T follicular helper cell (primary cell): ENCODE results near the gene YWHAB.
"Not testable (repeated sequence)": the region's sequence is repeated elsewhere in the genome, so short reads cannot be mapped to it uniquely, and the experiment has no call there.

Experiments used
- DNase-seq: peaks from one replicate; pipeline ENCODE4 v3.0.0-alpha.2; 2020; ENCODE audit warnings: low read depth
- total RNA-seq, 2 experiments: gene quantifications; one replicate each; lab custom pipeline; 2026; lab: John Stamatoyannopoulos, UW

Gene YWHAB
- 432 to 447 reads per million in 2 experiments for total RNA-seq

- peak; percentile 93 for DNase-seq
Observed at GRCh38 chr20:44885392-44886265, at the start of gene YWHAB. TSS of gene YWHAB (plus strand) at chr20:44885705. CDS start at chr20:44901534, 15,829 bp downstream.

DNA sequence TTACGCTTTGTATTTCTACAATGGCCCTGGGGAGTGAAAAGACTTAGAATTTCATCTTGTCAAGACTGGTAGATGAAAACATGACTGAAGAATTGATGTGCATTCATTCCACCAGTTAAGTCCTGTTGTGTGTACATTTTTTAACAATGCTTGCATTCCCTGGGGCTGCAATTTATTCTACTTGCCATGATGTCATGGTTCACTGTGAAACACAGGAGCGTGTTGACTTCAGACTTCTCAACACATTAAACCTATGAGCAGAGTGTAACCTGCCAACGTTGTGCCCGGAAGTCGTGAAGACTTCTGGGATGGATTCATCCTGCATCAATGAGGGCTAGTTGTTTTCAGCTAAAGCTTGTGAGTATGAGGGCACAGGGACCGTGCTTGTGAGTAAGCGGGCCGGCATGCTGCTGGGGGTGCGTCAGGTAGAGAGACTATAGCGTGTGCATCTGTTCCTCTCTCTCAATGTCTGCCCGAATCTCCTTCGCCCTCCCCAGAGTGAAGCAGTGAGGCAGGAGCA lies 48.8 kb upstream of the YWHAB start:
- DNase-seq: no peak

GRCh38 chr20:44837946-44838345 lies 47.6 kb upstream of the YWHAB start:
- DNase-seq: no peak

DNA sequence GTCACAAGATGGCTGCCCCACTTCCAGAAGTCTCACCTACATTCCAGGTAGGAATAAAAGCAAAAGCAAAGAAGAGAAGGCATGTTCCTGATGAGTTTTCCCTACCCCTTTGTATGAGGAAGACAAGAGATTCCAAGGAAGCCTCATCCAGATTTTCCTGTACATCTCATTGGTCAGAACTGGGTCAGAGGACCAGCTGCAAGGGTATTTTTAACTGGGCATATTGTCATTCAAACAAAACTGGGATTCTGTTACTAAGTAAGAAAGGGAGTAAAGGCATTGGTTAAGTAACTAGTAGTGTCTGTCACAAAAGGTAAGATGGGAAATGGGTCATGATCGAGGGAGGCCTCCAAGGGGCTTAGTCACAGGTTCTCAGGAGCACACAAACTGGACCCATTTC lies 47.0 kb upstream of the YWHAB start:
- no peak for DNase-seq

GRCh38 chr20:44839481-44839880 lies 46.0 kb upstream of the YWHAB start:
- no peak for DNase-seq

DNA sequence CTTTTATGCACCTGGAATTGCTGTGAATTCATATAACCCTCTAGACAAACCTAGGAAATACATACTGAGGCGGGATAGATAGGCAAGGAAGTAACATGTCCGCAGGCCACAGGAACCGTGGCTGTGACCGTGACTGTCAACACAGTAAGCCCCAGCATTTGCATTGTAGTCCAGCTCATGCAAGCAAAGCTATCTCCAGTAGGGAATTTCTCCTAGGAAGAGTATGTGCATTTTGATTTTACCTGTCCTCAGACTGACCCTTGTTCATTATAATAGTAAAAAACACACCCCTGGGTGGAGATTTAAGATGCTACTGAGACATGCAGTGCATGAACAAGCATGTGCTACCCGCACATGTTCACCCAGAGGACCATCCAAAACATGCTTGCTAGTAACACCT lies 44.7 kb upstream of the YWHAB start:
- DNase-seq: no peak

DNA sequence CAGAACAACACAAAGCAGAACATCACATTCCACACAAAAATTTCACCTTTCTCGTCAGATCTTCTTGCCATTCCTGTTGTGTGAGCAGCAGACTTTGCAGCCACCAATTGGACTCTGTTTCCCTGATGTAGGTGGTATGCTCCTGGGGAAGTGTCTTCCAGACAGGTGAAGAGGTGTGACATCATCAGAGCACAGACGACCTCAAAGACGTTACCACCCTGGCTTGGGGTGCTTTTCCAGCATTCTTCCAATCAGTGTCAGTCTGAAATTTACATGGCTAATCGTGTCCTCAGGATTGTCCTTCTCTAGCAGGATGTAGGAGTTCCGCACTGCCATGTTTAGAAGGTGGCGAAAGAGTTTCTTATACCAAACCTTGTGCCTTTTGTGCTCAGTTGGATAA lies 43.5 kb upstream of the YWHAB start:
- DNase-seq: no peak

GRCh38 chr20:44843876-44844275 lies 41.6 kb upstream of the YWHAB start:
- no peak for DNase-seq

DNA sequence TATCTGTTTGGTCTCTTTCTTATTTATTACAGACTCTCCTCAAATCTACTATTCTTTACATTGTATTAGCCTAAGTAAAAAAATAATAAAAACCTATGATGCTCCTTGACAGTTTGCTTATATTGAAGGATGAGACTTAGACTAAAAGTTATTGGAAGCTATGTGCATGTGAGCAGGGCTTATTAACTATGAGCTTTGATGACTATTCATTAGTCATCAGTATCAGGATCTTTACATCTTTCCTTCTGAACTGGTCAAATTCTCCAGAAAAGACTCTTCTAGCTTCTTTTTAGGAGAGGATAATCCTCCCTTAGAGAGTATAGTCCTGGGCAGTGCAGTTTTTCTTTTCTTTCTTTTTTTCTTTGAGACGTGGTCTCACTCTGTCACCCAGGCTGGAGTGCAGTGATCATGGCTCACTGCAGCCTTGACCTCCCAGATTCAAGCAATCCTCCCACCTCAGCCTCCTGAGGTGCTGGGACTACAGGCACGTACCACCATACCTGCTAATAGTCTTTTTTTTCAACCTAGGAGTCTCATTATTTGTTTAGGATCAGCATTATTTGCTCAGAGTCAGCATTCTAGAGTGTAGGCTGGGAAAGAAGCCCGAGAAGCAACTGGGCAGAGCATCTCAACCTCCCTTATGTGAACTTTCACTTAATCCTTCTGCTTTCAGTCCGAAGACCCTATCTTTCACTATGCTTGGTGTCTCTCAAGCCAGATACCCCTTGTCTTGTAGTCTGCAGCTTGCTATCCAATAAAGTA lies 37.1 kb upstream of the YWHAB start:
- no peak for DNase-seq

GRCh38 chr20:44849703-44850102 lies 35.8 kb upstream of the YWHAB start:
- no peak for DNase-seq

DNA sequence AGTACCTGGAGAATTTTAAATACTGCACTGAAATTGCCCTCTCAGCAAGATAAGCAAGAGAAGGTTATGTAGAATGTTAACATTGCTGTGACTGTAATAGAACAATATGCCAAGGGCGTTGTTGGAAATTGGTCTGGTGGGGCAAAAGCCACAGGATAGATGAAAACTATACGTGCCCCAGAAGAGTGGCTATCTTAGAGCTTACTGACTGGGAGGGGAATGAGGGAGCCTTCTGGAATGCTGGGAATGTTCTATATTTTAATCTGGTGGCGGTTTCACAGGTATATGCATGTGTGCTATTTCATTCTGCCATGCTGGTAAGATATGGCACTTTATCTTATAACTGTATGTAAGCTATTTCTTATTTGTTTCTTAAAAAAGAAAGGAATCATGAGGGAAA lies 35.2 kb upstream of the YWHAB start:
- no peak for DNase-seq

DNA sequence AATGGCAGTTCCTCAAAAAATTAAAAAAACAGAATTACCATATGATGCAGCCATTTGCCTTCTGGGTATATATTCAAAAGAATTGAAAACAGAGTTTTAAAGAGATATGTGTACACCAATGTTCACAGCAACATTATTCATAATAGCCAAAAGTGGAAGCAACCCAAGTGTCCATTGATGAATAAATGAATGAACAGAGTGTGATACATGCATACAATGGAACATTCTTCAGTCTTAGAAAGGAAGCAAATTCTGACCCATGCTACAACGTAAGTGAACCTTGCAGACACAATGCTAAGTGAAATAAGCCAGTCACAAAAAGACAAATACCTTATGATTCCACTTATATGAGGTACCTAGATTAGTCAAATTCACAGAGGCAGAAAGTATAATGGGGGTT lies 34.7 kb upstream of the YWHAB start:
- no peak for DNase-seq

- DNase-seq: no peak
Observed at GRCh38 chr20:44851545-44851944, 34.0 kb upstream of the YWHAB start.

DNA sequence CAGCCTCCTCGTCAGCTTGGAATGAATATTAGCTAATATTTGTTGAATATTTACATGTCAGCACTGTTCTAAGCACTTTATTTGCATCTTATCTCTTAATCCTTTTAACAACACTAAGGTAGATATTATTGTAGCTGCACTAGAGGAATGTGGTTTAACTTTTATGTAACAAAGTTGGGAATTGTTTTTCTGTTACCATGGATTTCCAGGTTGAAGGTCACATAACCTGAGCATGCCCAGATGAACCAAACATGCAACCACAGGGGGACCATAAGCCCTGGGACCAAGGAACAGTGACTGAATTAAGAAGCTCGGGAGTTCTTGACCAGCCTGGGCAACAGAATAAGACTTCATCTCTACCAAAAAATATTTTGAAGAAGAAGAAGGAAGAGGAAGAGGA lies 29.1 kb upstream of the YWHAB start:
- DNase-seq: no peak

GRCh38 chr20:44856856-44857448 lies 28.6 kb upstream of the YWHAB start:
- DNase-seq: no peak

DNA sequence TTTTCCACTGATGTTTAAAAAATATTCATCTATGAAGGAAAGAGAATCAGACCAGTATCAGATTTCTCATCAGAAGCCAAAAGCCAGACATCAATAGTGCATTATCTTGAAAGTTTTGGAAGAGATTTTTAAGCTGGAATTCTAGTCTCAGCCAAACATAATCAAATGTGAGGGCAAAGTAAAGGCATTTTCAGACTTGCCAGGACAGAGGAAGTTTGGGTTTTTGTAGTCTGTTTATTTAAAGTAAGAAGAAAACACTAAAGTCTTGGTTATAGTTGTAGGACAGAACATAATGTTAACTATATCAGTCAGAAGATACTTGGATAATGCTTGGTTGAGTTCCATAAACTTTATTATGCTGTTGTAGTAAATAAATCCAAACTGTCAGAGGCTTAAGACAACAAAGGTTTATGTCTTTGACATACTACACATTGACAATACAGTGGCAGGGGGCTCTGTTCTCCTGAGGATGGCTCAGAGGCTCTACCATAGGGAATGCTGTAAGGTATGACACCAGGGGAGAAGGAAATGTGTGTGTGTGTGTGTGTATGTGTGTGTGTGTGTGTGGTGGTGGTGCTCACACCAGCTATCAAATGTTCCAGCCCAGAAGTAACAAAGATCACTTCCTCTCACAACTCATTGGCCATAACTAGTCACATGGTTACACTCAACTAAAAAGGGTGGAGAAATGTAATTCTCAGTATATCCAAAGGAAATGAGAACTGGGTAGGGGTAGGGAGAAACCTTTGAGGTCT lies 26.7 kb upstream of the YWHAB start:
- DNase-seq: no peak

GRCh38 chr20:44861531-44862006 lies 23.9 kb upstream of the YWHAB start:
- no peak for DNase-seq

DNA sequence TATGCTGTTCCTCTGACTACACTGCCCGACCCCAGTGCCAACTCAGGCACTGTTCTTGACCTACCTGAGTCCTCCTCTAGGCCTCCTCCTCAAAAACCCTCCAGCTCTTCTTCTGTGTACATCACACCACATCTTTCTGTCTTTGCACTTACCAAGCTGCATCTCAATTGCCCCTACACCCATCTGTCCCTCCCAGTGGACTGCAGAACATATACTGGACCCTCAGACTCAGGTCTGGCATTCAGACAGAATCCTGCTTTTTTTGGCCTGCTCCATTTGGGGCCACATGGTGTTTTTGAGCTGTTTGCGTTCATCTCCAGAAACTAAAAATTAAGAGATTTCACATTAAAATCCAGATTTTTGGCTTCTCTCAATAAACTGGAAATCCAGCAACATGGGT lies 23.2 kb upstream of the YWHAB start:
- no peak for DNase-seq

DNA sequence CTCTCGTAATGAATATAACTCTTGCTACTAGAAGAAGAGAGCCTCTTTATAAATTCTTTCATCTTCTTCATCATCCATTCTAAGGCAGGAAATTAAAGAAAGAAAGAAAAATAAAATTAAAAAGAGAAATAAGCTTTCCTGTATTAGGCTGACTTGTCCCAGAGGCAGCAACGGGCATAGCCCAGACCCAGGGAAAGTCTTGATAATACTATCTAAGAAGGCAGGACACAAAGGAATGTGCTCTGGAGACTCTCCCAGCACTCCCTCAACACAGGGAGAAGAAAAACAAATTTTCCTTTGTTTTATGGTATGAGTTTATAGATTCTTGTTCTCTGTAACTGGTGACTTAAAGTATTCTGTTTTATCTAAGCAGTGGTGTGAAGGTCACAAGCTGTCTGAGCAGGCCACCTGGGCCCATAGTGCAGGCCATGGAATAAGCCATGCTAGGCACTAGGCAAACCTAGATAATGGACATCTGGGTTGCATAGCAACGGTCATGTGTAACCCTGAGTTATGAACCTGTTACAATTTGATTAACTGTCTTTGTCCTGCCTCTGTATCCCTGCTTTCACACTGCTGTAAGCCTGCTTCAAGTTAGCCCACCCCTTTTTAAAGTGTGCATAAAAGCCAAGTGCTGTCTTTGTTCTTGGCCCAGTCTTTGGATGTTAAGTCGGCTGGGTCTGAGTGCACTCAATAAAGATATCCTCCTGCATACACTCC lies 22.0 kb upstream of the YWHAB start:
- DNase-seq: not testable (repeated sequence)

DNA sequence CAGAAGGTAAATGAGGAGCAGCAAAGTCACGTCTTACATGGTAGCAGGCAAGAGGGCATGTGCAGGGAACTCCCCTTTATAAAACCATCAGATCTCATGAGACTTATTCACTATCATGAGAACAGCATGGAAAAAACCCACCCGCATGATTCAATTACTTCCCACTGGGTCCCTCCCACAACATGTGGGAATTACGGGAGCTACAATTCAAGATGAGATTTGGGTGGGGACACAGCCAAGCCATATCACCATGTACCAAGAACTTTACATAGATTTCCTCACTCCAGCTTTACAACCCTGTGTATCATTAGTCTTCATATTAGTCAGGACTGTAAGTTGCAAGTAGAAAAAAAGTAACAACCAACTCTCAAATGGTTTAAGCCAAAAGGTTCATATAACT lies 21.0 kb upstream of the YWHAB start:
- not testable (repeated sequence) for DNase-seq
